Muscle of leg (tissue), 11 donors: ENCODE data around the gene SAMHD1. TPM values are rescaled to one million over a fixed set of nuclear protein-coding genes. Genes with fewer than 3 reads are reported as not detected.
"Not testable (repeated sequence)": the region's sequence is repeated elsewhere in the genome, so short reads cannot be mapped to it uniquely, and the experiment has no call there.

Experiments
- DNase-seq: peaks from one replicate; pipeline ENCODE4 v3.0.0; 2013
- H3K27ac ChIP-seq: one replicate; pipeline ENCODE4 v1.5.1; 2013; ENCODE audit warnings: mild to moderate bottlenecking, low read length, control low read depth
- H3K27me3 ChIP-seq: one replicate; pipeline ENCODE4 v1.6.1; 2013; ENCODE audit warnings: low read length; ENCODE audit not compliant: control insufficient read depth, insufficient read depth
- H3K36me3 ChIP-seq: one replicate; pipeline ENCODE4 v1.6.1; 2013; ENCODE audit warnings: low read length; ENCODE audit not compliant: control insufficient read depth, insufficient read depth
- H3K4me1 ChIP-seq: one replicate; pipeline ENCODE4 v1.6.1; 2013; ENCODE audit warnings: low read length; ENCODE audit not compliant: control insufficient read depth, insufficient read depth
- H3K4me3 ChIP-seq: one replicate; pipeline ENCODE4 v1.5.1; 2013; ENCODE audit warnings: low read length, control low read depth
- H3K9me3 ChIP-seq: replicated peaks from 2 replicates; pipeline ENCODE4 v1.6.1; 2013; ENCODE audit warnings: low read depth, low read length; ENCODE audit not compliant: control insufficient read depth
- WGBS: methylation state at CpG from one replicate; pipeline ENCODE4 v1.1.5; 2013; ENCODE audit warnings: missing lambda C conversion rate; ENCODE audit not compliant: insufficient coverage; 5-methylcytosine and 5-hydroxymethylcytosine counted together
- polyA plus RNA-seq, 8 donors: library from polyadenylated mRNA; unstranded; fragments of 120-200 nt; gene quantifications; one replicate each; pipeline versions ENCODE4 v1.2.1 to v1.2.3, GENCODE V29; 2013; ENCODE audit warnings: inconsistent platforms in 1 of 8, low replicate concordance in 1 of 8; ENCODE audit not compliant: insufficient read length in 8 of 8, insufficient read depth in 1 of 8
- total RNA-seq: library from RNA; stranded (reverse); fragments of 120-200 nt; gene quantifications from one replicate; pipeline ENCODE4 v1.2.4, GENCODE V29; 2013

SAMHD1 gene
- total and polyA plus RNA-seq, 9 donors, result 22.1 to 39.9 (median 25.7) TPM

GRCh38 chr20:36919715-36920333 lies 31.7 kb downstream of the SAMHD1 start:
- Histone ChIP-seq H3K4me1 (no peaks in the 10 kb centered on the region), H3K27me3 (no peaks in the 10 kb centered on the region), H3K9me3 (no peaks in the 10 kb centered on the region), H3K36me3 (peaks cover 17% of the 10 kb centered on the region), H3K27ac (no peak overlapping the region), H3K4me3 (no peak overlapping the region)
- peak; percentile 77 for DNase-seq
- WGBS, result 0% methylated on average over 1 of the region's 2 CpGs

- Histone ChIP-seq H3K9me3 (no peaks in the 10 kb centered on the region), H3K36me3 (peaks cover 21% of the 10 kb centered on the region), H3K27ac (no peak overlapping the region)
Observed at GRCh38 chr20:36917943-36918342, 33.6 kb downstream of the SAMHD1 start.

GRCh38 chr20:36917240-36917639 lies 34.3 kb downstream of the SAMHD1 start:
- Histone ChIP-seq H3K27me3 (no peaks in the 10 kb centered on the region), H3K4me1 (no peaks in the 10 kb centered on the region), H3K27ac (no peak overlapping the region), H3K4me3 (no peak overlapping the region), H3K36me3 (peaks cover 21% of the 10 kb centered on the region), H3K9me3 (no peaks in the 10 kb centered on the region)
- WGBS, result 90% methylated on average over 2 of the region's 6 CpGs
- no peak for DNase-seq

More at GRCh38 chr20:36917943-36918342, 33.6 kb downstream of the SAMHD1 start:
- Histone ChIP-seq H3K27me3 (no peaks in the 10 kb centered on the region), H3K4me1 (no peaks in the 10 kb centered on the region), H3K4me3 (no peak overlapping the region)
- no peak for DNase-seq

- no CpG with 5 or more reads among the region's 2 CpGs for whole genome bisulfite sequencing
- no peaks in the 10 kb centered on the region for H3K4me1 ChIP-seq
- H3K4me3 ChIP-seq, result no peak overlapping the region
- no peak overlapping the region for H3K27ac ChIP-seq
- H3K27me3 ChIP-seq, result no peaks in the 10 kb centered on the region
- no peaks in the 10 kb centered on the region for H3K9me3 ChIP-seq
- H3K36me3 ChIP-seq, result peaks cover 21% of the 10 kb centered on the region
- no peak for DNase-seq
Observed at GRCh38 chr20:36916199-36916598, 35.3 kb downstream of the SAMHD1 start.

- no peak for DNase-seq
- H3K4me1 ChIP-seq, result no peaks in the 10 kb centered on the region
- H3K36me3 ChIP-seq, result peaks cover 22% of the 10 kb centered on the region
- no peak overlapping the region for H3K27ac ChIP-seq
- whole genome bisulfite sequencing, result 53% methylated on average over 3 of the region's 4 CpGs
- no peaks in the 10 kb centered on the region for H3K9me3 ChIP-seq
- H3K4me3 ChIP-seq, result no peak overlapping the region
- no peaks in the 10 kb centered on the region for H3K27me3 ChIP-seq
Observed at GRCh38 chr20:36908603-36909002, 42.9 kb downstream of the SAMHD1 start.

- H3K9me3 ChIP-seq, H3K4me1 ChIP-seq, H3K4me3 ChIP-seq, H3K27me3 ChIP-seq, DNase-seq, H3K27ac ChIP-seq: not testable (repeated sequence)
- H3K36me3 ChIP-seq, result peaks cover 34% of the 10 kb centered on the region
- WGBS, result 60% methylated on average over 1 of the region's 7 CpGs
Observed at GRCh38 chr20:36906086-36906485, 45.4 kb downstream of the SAMHD1 start.

GRCh38 chr20:36905566-36905965 lies 45.9 kb downstream of the SAMHD1 start:
- not testable (repeated sequence) for H3K4me3 ChIP-seq, H3K27me3 ChIP-seq, H3K9me3 ChIP-seq, H3K27ac ChIP-seq, DNase-seq, H3K4me1 ChIP-seq
- WGBS, result 95% methylated on average over 3 of the region's 10 CpGs
- H3K36me3 ChIP-seq, result peaks cover 34% of the 10 kb centered on the region

- H3K27ac ChIP-seq, result no peak overlapping the region
- no peaks in the 10 kb centered on the region for H3K9me3 ChIP-seq
- H3K4me1 ChIP-seq, result no peaks in the 10 kb centered on the region
- no peak overlapping the region for H3K4me3 ChIP-seq
- no peak for DNase-seq
- peaks cover 34% of the 10 kb centered on the region for H3K36me3 ChIP-seq
- no peaks in the 10 kb centered on the region for H3K27me3 ChIP-seq
- WGBS, result no CpG with 5 or more reads among the region's 2 CpGs
Observed at GRCh38 chr20:36904690-36905089, 46.8 kb downstream of the SAMHD1 start.

GRCh38 chr20:36895036-36895435 lies 56.5 kb downstream of the SAMHD1 start:
- peaks cover 50% of the 10 kb centered on the region for H3K36me3 ChIP-seq
- no peaks in the 10 kb centered on the region for H3K4me1 ChIP-seq
- H3K27me3 ChIP-seq, result no peaks in the 10 kb centered on the region
- H3K9me3 ChIP-seq, result no peaks in the 10 kb centered on the region
- 50% methylated on average over 1 of the region's 2 CpGs for WGBS
- DNase-seq, result no peak
- H3K27ac ChIP-seq, result no peak overlapping the region
- H3K4me3 ChIP-seq, result no peak overlapping the region

- H3K27ac ChIP-seq, result no peak overlapping the region
- 100% methylated on average over 2 of the region's 3 CpGs for WGBS
- H3K9me3 ChIP-seq, result no peaks in the 10 kb centered on the region
- peaks cover 43% of the 10 kb centered on the region for H3K36me3 ChIP-seq
- DNase-seq, result no peak
- no peaks in the 10 kb centered on the region for H3K27me3 ChIP-seq
- H3K4me3 ChIP-seq, result no peak overlapping the region
- no peaks in the 10 kb centered on the region for H3K4me1 ChIP-seq
Observed at GRCh38 chr20:36893801-36894200, 57.7 kb downstream of the SAMHD1 start.

- no peak for DNase-seq
- no peak overlapping the region for H3K4me3 ChIP-seq
- H3K27me3 ChIP-seq, result no peaks in the 10 kb centered on the region
- H3K36me3 ChIP-seq, result peaks cover 28% of the 10 kb centered on the region
- no CpG with 5 or more reads among the region's 4 CpGs for WGBS
- no peaks in the 10 kb centered on the region for H3K9me3 ChIP-seq
- H3K27ac ChIP-seq, result no peak overlapping the region
- H3K4me1 ChIP-seq, result peaks cover 9% of the 10 kb centered on the region
Observed at GRCh38 chr20:36891211-36891610, 60.3 kb downstream of the SAMHD1 start.
